ENCODE measurements around the gene NPL.

Gene NPL

GRCh38 chr1:182789138-182790076 lies at the start of gene NPL:
Gene NPL (plus strand): TSS chr1:182789773. CDS start chr1:182794372, 4,599 bp downstream.
- DNase-seq, result peak; percentile 83

GRCh38 chr1:182740120-182740519 lies 49.5 kb upstream of the NPL start:
- DNase-seq, result no peak

GRCh38 chr1:182742780-182743179 lies 46.8 kb upstream of the NPL start:
- DNase-seq, result no peak

GRCh38 chr1:182752077-182752988 lies 37.2 kb upstream of the NPL start:
- DNase-seq, result no peak

- no peak for DNase-seq
Observed at GRCh38 chr1:182754087-182754486, 35.5 kb upstream of the NPL start.

GRCh38 chr1:182754543-182755314 lies 34.8 kb upstream of the NPL start:
- no peak for DNase-seq

GRCh38 chr1:182755632-182756031 lies 33.9 kb upstream of the NPL start:
- DNase-seq, result no peak

- no peak for DNase-seq
Observed at GRCh38 chr1:182756423-182756822, 33.1 kb upstream of the NPL start.

- no peak for DNase-seq
Observed at GRCh38 chr1:182761396-182762395, 27.9 kb upstream of the NPL start.

GRCh38 chr1:182762536-182762935 lies 27.0 kb upstream of the NPL start:
- no peak for DNase-seq

- DNase-seq, result no peak
Observed at GRCh38 chr1:182764029-182764727, 25.4 kb upstream of the NPL start.

GRCh38 chr1:182765391-182765790 lies 24.2 kb upstream of the NPL start:
- no peak for DNase-seq

- no peak for DNase-seq
Observed at GRCh38 chr1:182766050-182766449, 23.5 kb upstream of the NPL start.

- DNase-seq, result no peak
Observed at GRCh38 chr1:182766881-182767645, 22.5 kb upstream of the NPL start.

- no peak for DNase-seq
Observed at GRCh38 chr1:182768963-182769362, 20.6 kb upstream of the NPL start.

- DNase-seq, result no peak
Observed at GRCh38 chr1:182770232-182770631, 19.3 kb upstream of the NPL start.

- no peak for DNase-seq
Observed at GRCh38 chr1:182771187-182771984, 18.2 kb upstream of the NPL start.

GRCh38 chr1:182777386-182777785 lies 12.2 kb upstream of the NPL start:
- no peak for DNase-seq

GRCh38 chr1:182778862-182779261 lies 10.7 kb upstream of the NPL start:
- DNase-seq, result no peak
